SK-N-SH treated with all-trans-retinoic acid at 6 μM for 48 hours (cell line): ENCODE measurements around the gene SLC1A4.

Source experiments
- ATAC-seq: fragments of 200-7000 bp; cut with Tn5 transposase; 3 replicates; pipeline ENCODE4 v1.9.1; 2020; ENCODE audit warnings: mild to moderate bottlenecking, moderate library complexity
- ARNTL ChIP-seq: fragments of 450-650 bp; formaldehyde crosslinking; IDR thresholded peaks from 2 replicates; pipeline ENCODE4 v1.5.0; 2020; ENCODE audit warnings: low read depth, mild to moderate bottlenecking, moderate library complexity, borderline replicate concordance
- BACH2 ChIP-seq: fragments of 250-450 bp; sonication (Bioruptor Pico); IDR thresholded peaks from 2 replicates; pipeline ENCODE4 v1.9.0; 2021; ENCODE audit warnings: mild to moderate bottlenecking, borderline replicate concordance
- CSDC2 ChIP-seq: fragments of 250-450 bp; sonication (Bioruptor Pico); IDR thresholded peaks from 2 replicates; pipeline ENCODE4 v1.5.0; 2020; ENCODE audit warnings: mild to moderate bottlenecking, moderate library complexity
- ESRRG ChIP-seq: fragments of 250-450 bp; sonication (Bioruptor Pico); IDR thresholded peaks from 2 replicates; pipeline ENCODE4 v1.6.1; 2021; ENCODE audit warnings: mild to moderate bottlenecking
- ISL1 ChIP-seq: fragments of 250-450 bp; sonication (Bioruptor Pico); IDR thresholded peaks from 2 replicates; pipeline ENCODE4 v2.1.2; 2022; ENCODE audit warnings: mild to moderate bottlenecking, moderate library complexity
- OSR1 ChIP-seq: fragments of 250-450 bp; sonication (Bioruptor Pico); IDR thresholded peaks from 2 replicates; pipeline ENCODE4 v1.8.0; 2022; ENCODE audit warnings: moderate library complexity, mild to moderate bottlenecking, inconsistent platforms
- TCF4 ChIP-seq: fragments of 250-450 bp; sonication (Bioruptor Pico); IDR thresholded peaks from 2 replicates; pipeline ENCODE4 v1.8.0; 2021; ENCODE audit warnings: mild to moderate bottlenecking, moderate library complexity, borderline replicate concordance
- TOX ChIP-seq: fragments of 250-450 bp; sonication (Bioruptor Pico); IDR thresholded peaks from 2 replicates; pipeline ENCODE4 v1.8.0; 2021; ENCODE audit warnings: mild to moderate bottlenecking, moderate library complexity, borderline replicate concordance
- ZC3H10 ChIP-seq: fragments of 250-450 bp; sonication (Bioruptor Pico); IDR thresholded peaks from 2 replicates; pipeline ENCODE4 v1.5.1; 2021; ENCODE audit warnings: mild to moderate bottlenecking, moderate library complexity
- ZFP30 ChIP-seq: fragments of 450-650 bp; formaldehyde crosslinking; IDR thresholded peaks from 2 replicates; pipeline ENCODE4 v1.5.0; 2022; ENCODE audit warnings: mild to moderate bottlenecking, moderate library complexity
- ZNF565 ChIP-seq: fragments of 450-650 bp; formaldehyde crosslinking; conservative IDR thresholded peaks from 2 replicates; pipeline ENCODE4 v1.5.0; 2020; ENCODE audit warnings: low read depth, mild to moderate bottlenecking, moderate library complexity
- ZNF70 ChIP-seq: fragments of 450-650 bp; formaldehyde crosslinking; IDR thresholded peaks from 2 replicates; pipeline ENCODE4 v1.5.0; 2020; ENCODE audit warnings: mild to moderate bottlenecking, moderate library complexity
- ZNF8 ChIP-seq: fragments of 450-650 bp; formaldehyde crosslinking; IDR thresholded peaks from 2 replicates; pipeline ENCODE4 v1.5.0; 2020; ENCODE audit warnings: mild to moderate bottlenecking, moderate library complexity
- TF ChIP-seq, protein P1 (sequence below): fragments of 250-450 bp; sonication (Bioruptor Pico); IDR thresholded peaks from 2 replicates; pipeline ENCODE4 v1.5.1; 2020; ENCODE audit warnings: low read depth, mild to moderate bottlenecking, moderate library complexity
- TF ChIP-seq, protein P2 (sequence below): fragments of 250-450 bp; sonication (Bioruptor Pico); IDR thresholded peaks from 2 replicates; pipeline ENCODE4 v1.8.0; 2020; ENCODE audit warnings: mild to moderate bottlenecking, moderate library complexity, borderline replicate concordance
- TF ChIP-seq, protein P3 (sequence below): fragments of 250-450 bp; sonication (Bioruptor Pico); IDR thresholded peaks from 2 replicates; pipeline ENCODE4 v1.5.1; 2021; ENCODE audit warnings: mild to moderate bottlenecking, moderate library complexity
- TF ChIP-seq, protein P4 (sequence below): fragments of 250-450 bp; sonication (Bioruptor Pico); IDR thresholded peaks from 2 replicates; pipeline ENCODE4 v1.5.0; 2020; ENCODE audit warnings: mild to moderate bottlenecking, moderate library complexity

The SLC1A4 gene

DNA sequence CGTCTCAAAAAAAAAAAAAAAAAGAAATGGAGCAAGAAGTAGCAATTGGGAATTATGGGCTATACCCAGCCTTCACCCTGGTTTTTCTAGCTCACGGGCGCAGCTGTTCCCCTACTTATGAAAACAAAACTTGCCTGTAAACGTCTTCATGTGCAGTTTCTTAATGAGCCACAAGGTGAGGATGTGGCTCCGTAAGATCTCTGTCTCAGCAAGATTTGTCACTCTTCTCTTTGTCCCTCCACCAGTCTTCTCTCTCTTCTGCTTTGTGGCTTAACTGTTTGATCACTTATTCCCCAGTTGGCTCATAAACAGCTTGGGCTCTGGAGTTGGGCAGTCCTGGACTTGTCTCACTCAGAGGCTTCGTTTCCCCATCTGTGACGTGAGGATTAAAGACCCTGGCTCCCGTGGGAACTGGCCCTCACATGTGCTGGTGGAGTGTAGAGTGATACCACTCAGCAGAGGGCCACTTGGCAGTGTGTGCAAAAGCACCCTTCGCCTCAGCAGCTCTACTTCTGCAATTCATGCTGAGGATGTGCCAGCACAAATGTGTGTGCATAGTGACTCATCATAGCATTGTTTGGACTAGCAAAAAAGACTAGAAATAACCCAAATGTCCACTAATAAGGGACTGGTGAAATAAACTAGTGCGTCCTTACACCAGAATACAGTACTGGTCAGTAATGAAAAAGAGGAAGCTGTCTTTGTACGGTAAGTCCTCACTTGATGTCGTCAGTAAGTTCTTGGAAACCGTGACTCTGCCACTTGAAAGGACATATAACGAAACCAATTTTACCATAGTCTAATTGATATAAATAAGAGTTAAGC, 75.7 kb downstream of the SLC1A4 start (continued):
- TF ChIP-seq, protein P1, sequence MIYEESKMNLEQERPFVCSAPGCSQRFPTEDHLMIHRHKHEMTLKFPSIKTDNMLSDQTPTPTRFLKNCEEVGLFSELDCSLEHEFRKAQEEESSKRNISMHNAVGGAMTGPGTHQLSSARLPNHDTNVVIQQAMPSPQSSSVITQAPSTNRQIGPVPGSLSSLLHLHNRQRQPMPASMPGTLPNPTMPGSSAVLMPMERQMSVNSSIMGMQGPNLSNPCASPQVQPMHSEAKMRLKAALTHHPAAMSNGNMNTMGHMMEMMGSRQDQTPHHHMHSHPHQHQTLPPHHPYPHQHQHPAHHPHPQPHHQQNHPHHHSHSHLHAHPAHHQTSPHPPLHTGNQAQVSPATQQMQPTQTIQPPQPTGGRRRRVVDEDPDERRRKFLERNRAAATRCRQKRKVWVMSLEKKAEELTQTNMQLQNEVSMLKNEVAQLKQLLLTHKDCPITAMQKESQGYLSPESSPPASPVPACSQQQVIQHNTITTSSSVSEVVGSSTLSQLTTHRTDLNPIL, result no peak
- TF ChIP-seq TCF4 (no peak), BACH2 (CRISPR knock-in tag) (no peak), ZC3H10 (CRISPR knock-in tag) (no peak), OSR1 (no peak), TOX (CRISPR knock-in tag) (no peak), ZFP30 (CRISPR knock-in tag) (no peak), ZNF8 (CRISPR knock-in tag) (no peak), CSDC2 (no peak), ARNTL (CRISPR knock-in tag) (no peak)
- TF ChIP-seq, protein P2, sequence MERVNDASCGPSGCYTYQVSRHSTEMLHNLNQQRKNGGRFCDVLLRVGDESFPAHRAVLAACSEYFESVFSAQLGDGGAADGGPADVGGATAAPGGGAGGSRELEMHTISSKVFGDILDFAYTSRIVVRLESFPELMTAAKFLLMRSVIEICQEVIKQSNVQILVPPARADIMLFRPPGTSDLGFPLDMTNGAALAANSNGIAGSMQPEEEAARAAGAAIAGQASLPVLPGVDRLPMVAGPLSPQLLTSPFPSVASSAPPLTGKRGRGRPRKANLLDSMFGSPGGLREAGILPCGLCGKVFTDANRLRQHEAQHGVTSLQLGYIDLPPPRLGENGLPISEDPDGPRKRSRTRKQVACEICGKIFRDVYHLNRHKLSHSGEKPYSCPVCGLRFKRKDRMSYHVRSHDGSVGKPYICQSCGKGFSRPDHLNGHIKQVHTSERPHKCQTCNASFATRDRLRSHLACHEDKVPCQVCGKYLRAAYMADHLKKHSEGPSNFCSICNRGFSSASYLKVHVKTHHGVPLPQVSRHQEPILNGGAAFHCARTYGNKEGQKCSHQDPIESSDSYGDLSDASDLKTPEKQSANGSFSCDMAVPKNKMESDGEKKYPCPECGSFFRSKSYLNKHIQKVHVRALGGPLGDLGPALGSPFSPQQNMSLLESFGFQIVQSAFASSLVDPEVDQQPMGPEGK (CRISPR knock-in tag), result no peak
- TF ChIP-seq, protein P3, sequence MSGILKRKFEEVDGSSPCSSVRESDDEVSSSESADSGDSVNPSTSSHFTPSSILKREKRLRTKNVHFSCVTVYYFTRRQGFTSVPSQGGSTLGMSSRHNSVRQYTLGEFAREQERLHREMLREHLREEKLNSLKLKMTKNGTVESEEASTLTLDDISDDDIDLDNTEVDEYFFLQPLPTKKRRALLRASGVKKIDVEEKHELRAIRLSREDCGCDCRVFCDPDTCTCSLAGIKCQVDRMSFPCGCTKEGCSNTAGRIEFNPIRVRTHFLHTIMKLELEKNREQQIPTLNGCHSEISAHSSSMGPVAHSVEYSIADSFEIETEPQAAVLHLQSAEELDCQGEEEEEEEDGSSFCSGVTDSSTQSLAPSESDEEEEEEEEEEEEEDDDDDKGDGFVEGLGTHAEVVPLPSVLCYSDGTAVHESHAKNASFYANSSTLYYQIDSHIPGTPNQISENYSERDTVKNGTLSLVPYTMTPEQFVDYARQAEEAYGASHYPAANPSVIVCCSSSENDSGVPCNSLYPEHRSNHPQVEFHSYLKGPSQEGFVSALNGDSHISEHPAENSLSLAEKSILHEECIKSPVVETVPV (CRISPR knock-in tag), result no peak

DNA sequence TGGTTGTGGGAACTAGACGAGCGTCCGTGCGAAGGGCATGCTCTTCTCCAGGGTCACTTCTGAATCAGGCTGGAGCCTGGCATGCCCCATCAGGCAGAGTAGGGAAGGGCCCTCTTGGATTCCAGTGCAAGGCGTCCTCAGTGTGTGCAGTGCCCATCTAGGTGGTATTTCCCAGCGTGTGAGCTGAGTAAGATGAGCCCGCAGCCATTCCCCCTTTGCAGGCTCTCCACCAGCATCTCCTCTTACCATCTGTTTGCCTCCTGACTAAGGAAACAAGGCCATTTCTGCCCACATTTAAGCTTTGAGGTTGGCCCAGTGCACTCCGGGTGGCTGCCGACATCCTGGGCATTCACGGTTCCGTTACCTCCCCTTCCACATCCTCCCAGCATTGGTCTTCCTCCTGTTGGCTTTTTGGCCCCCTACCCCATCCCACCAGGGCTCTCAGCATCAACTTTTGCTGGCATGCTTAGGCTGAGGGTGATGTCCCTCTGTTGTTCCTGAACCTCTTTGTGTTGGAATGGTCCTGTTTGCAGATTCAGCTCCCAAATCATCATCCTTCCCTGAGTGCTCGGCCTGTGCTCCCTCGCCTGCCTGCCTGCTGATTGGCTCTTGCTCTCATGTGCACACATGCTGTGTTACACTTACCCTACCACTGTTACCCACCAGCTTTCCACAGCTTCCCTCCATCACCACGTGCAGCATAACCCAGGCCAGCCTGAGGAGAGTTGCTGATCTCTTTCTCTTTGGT, 78.8 kb downstream of the SLC1A4 start:
- ATAC-seq, result no peak
- TF ChIP-seq ISL1 (CRISPR knock-in tag), result no peak
- TF ChIP-seq, protein P3 (CRISPR knock-in tag), result no peak
- no peak for TF ChIP-seq ZFP30 (CRISPR knock-in tag)
- TF ChIP-seq BACH2 (CRISPR knock-in tag), result no peak
- TF ChIP-seq, protein P1, result no peak
- no peak for TF ChIP-seq ESRRG
- TF ChIP-seq, protein P4, sequence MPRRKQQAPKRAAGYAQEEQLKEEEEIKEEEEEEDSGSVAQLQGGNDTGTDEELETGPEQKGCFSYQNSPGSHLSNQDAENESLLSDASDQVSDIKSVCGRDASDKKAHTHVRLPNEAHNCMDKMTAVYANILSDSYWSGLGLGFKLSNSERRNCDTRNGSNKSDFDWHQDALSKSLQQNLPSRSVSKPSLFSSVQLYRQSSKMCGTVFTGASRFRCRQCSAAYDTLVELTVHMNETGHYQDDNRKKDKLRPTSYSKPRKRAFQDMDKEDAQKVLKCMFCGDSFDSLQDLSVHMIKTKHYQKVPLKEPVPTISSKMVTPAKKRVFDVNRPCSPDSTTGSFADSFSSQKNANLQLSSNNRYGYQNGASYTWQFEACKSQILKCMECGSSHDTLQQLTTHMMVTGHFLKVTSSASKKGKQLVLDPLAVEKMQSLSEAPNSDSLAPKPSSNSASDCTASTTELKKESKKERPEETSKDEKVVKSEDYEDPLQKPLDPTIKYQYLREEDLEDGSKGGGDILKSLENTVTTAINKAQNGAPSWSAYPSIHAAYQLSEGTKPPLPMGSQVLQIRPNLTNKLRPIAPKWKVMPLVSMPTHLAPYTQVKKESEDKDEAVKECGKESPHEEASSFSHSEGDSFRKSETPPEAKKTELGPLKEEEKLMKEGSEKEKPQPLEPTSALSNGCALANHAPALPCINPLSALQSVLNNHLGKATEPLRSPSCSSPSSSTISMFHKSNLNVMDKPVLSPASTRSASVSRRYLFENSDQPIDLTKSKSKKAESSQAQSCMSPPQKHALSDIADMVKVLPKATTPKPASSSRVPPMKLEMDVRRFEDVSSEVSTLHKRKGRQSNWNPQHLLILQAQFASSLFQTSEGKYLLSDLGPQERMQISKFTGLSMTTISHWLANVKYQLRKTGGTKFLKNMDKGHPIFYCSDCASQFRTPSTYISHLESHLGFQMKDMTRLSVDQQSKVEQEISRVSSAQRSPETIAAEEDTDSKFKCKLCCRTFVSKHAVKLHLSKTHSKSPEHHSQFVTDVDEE (CRISPR knock-in tag), result no peak
- TF ChIP-seq OSR1, result no peak
- no peak for TF ChIP-seq ZC3H10 (CRISPR knock-in tag)
- TF ChIP-seq TOX (CRISPR knock-in tag), result no peak
- no peak for TF ChIP-seq ZNF8 (CRISPR knock-in tag)
- TF ChIP-seq ZNF565, result no peak

DNA sequence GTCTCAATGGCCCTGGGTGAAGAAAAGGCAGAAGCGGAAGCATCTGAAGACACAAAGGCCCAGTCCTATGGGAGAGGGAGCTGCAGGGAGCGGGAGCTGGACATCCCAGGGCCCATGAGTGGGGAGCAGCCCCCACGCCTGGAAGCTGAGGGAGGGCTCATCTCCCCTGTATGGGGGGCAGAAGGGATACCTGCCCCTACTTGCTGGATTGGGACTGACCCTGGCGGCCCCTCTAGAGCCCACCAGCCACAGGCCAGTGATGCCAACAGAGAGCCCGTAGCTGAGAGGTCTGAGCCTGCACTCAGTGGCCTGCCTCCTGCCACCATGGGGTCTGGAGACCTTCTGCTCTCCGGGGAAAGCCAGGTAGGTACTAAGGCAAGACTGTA, 80.2 kb downstream of the SLC1A4 start:
- TF ChIP-seq ZNF70 (CRISPR knock-in tag), result no peak
- TF ChIP-seq, all 23 proteins: peak for 0
- ATAC-seq, result no peak
